Hippocampal formation (tissue), 2 donors: ENCODE results near the gene RUNX2.

ENCODE experiments used
- DNase-seq, 2 donors: peaks; one replicate each; lab custom pipeline; 2025; lab: John Stamatoyannopoulos, UW

RUNX2 gene

GRCh38 chr6:45433533-45434380 is 105.6 kb downstream of the RUNX2 start:
- DNase-seq = no peak

- no peak for DNase-seq
Measured at GRCh38 chr6:45434381-45434700, 106.2 kb downstream of the RUNX2 start.

GRCh38 chr6:45436544-45437438 is 108.7 kb downstream of the RUNX2 start:
- DNase-seq = no peak

- no peak for DNase-seq
Measured at GRCh38 chr6:45437439-45437815, 109.3 kb downstream of the RUNX2 start.

- DNase-seq = no peak
Measured at GRCh38 chr6:45438151-45438550, 110.0 kb downstream of the RUNX2 start.

GRCh38 chr6:45438849-45439406 is 110.8 kb downstream of the RUNX2 start:
- no peak for DNase-seq

- no peak for DNase-seq
Measured at GRCh38 chr6:45439459-45439858, 111.3 kb downstream of the RUNX2 start.

GRCh38 chr6:45439861-45440388 is 111.8 kb downstream of the RUNX2 start:
- no peak for DNase-seq

GRCh38 chr6:45441851-45442453 is 113.8 kb downstream of the RUNX2 start:
- no peak for DNase-seq

GRCh38 chr6:45442716-45443115 is 114.6 kb downstream of the RUNX2 start:
- no peak for DNase-seq

- no peak for DNase-seq
Measured at GRCh38 chr6:45445364-45445748, 117.2 kb downstream of the RUNX2 start.

GRCh38 chr6:45445749-45446549 is 117.8 kb downstream of the RUNX2 start:
- peak; percentile 35 to 41 for DNase-seq

GRCh38 chr6:45447005-45447404 is 118.9 kb downstream of the RUNX2 start:
- DNase-seq = no peak

- no peak for DNase-seq
Measured at GRCh38 chr6:45447716-45448115, 119.6 kb downstream of the RUNX2 start.

- DNase-seq = no peak
Measured at GRCh38 chr6:45448417-45449389, 120.6 kb downstream of the RUNX2 start.

- no peak for DNase-seq
Measured at GRCh38 chr6:45450132-45450531, 122.0 kb downstream of the RUNX2 start.

- no peak for DNase-seq
Measured at GRCh38 chr6:45450831-45451230, 122.7 kb downstream of the RUNX2 start.

- DNase-seq = no peak
Measured at GRCh38 chr6:45454008-45454911, 126.1 kb downstream of the RUNX2 start.

GRCh38 chr6:45455408-45455807 is 127.3 kb downstream of the RUNX2 start:
- DNase-seq = no peak
